Measurements from ENCODE around the gene TBC1D10A.
A peak's percentile ranks its signal among the peaks of the same experiment; 100 is the strongest.

TBC1D10A gene

DNA sequence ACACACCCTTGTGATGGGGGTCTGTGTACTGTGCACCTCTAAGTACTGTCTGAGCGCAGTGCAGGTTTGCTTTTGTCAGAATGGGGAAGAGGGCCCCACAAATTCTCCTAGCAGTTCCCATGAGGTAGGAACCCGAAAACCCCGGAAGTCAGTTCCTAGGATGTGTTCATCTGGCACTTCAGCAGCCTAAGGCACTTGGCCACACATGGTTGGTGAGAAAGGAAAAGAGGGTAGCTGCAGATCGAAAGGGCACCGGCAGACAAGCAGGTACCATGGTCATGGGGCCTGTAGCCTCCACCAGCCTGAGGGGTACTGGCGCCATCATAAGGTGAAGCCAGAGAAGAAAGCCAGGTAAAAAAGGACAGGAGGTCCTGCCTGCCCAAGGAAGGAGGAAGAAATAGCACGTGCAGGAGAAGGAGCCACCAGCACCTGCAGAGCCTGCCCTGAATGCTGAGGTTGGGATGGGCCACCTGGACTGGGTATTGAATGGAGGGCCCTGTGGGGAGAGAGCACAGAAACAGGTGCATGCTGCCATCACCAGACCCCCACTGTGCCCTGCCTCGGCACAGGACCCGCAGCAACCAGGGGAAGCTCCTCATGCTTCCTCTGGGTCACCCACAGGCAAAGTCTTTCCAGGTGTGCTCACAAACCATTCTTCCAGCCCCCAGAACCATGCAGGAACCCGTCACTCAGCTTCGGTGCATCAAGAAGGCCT, 29.3 kb downstream of the TBC1D10A start:
- Histone ChIP-seq H3K4me3 (ENCODE audit: low read depth, low read length) (no peak overlapping the region), H3K14ac (ENCODE audit: low read length) (no peak overlapping the region), H3K23ac (ENCODE audit: low read length) (no peak overlapping the region), H2BK5ac (ENCODE audit: low read depth, low read length, poor library complexity) (no peak overlapping the region), H3K27me3 (ENCODE audit: insufficient read depth, low read length) (no peaks in the 10 kb centered on the region), H3K27ac (ENCODE audit: low read depth, low read length) (no peak overlapping the region), H3K79me1 (ENCODE audit: low read length) (peaks cover 32% of the 10 kb centered on the region), H4K12ac (ENCODE audit: low read depth, low read length) (no peak overlapping the region), H2BK120ac (ENCODE audit: insufficient read depth, low read length, poor library complexity) (no peak overlapping the region), H3K9me3 (ENCODE audit: insufficient read depth, low read depth, low read length) (no peaks in the 10 kb centered on the region), H3K4ac (ENCODE audit: low read depth, low read length) (no peak overlapping the region), H4K8ac (ENCODE audit: low read depth, low read length) (no peak overlapping the region), H3K18ac (ENCODE audit: low read length) (peak overlapping the region; percentile 27), H3K79me2 (ENCODE audit: control insufficient read depth, insufficient read depth, low read length, poor library complexity) (peaks cover 14% of the 10 kb centered on the region), H4K91ac (ENCODE audit: low read depth, low read length) (peak overlapping the region; percentile 3), H3K9ac (ENCODE audit: low read length) (no peak overlapping the region), H2AK5ac (ENCODE audit: low read length) (no peak overlapping the region), H2BK12ac (ENCODE audit: low read length) (no peak overlapping the region), H3K4me1 (ENCODE audit: control insufficient read depth in 1 of 2, insufficient read depth in 2 of 2, low read length in 2 of 2) (peaks cover 33 to 47% of the 10 kb centered on the region in 2 experiments), H3K36me3 (ENCODE audit: control insufficient read depth in 1 of 2, insufficient read depth in 2 of 2, low read length in 2 of 2) (peaks cover 84 to 88% of the 10 kb centered on the region in 2 experiments), H2AFZ (ENCODE audit: insufficient read depth, low read length, poor library complexity) (no peak overlapping the region), H3K4me2 (ENCODE audit: low read length) (no peak overlapping the region)
- no peak for DNase-seq
- WGBS (ENCODE audit: extremely low coverage, insufficient coverage, insufficient read length), result no CpG with 5 or more reads among the region's 11 CpGs

DNA sequence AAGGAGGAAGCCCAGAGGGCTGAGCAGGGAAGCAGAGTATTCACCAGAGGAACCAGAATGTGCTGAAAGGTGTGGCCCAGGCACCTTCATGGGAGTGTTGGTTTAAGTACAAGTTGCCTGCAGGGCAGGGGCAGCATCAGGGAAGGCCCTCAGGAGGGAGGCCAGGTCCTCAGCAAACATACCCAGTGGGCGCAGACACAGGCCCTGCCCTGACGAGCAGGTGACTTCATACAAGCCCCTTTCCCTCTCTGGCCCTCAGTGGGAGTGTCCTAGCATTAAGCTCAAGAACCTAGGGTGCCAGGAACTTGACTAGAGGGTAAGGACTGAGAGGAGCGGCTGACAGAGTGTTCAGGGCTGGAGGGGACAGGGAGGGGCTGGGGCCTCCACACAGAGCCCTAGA, 29.9 kb downstream of the TBC1D10A start:
- H3K4me1 ChIP-seq (ENCODE audit: control insufficient read depth in 1 of 2, insufficient read depth in 2 of 2, low read length in 2 of 2), result peaks cover 27 to 41% of the 10 kb centered on the region in 2 experiments
- no peak overlapping the region for H2AFZ ChIP-seq (ENCODE audit: insufficient read depth, low read length, poor library complexity)
- no peak overlapping the region for H2BK5ac ChIP-seq (ENCODE audit: low read depth, low read length, poor library complexity)
- no peak overlapping the region for H3K27ac ChIP-seq (ENCODE audit: low read depth, low read length)
- no peak overlapping the region for H2AK5ac ChIP-seq (ENCODE audit: low read length)
- peaks cover 88 to 89% of the 10 kb centered on the region in 2 experiments for H3K36me3 ChIP-seq (ENCODE audit: control insufficient read depth in 1 of 2, insufficient read depth in 2 of 2, low read length in 2 of 2)
- no peak overlapping the region for H3K4me3 ChIP-seq (ENCODE audit: low read depth, low read length)
- no peak overlapping the region for H2BK12ac ChIP-seq (ENCODE audit: low read length)
- no CpG with 5 or more reads among the region's 3 CpGs for WGBS (ENCODE audit: extremely low coverage, insufficient coverage, insufficient read length)
- peak overlapping the region; percentile 8 for H4K12ac ChIP-seq (ENCODE audit: low read depth, low read length)
- H3K14ac ChIP-seq (ENCODE audit: low read length), result no peak overlapping the region
- peaks cover 13% of the 10 kb centered on the region for H3K79me2 ChIP-seq (ENCODE audit: control insufficient read depth, insufficient read depth, low read length, poor library complexity)
- no peak overlapping the region for H3K23ac ChIP-seq (ENCODE audit: low read length)
- no peak for DNase-seq
- H3K4ac ChIP-seq (ENCODE audit: low read depth, low read length), result no peak overlapping the region
- no peak overlapping the region for H3K4me2 ChIP-seq (ENCODE audit: low read length)
- H2BK120ac ChIP-seq (ENCODE audit: insufficient read depth, low read length, poor library complexity), result no peak overlapping the region
- peaks cover 29% of the 10 kb centered on the region for H3K79me1 ChIP-seq (ENCODE audit: low read length)
- H3K9ac ChIP-seq (ENCODE audit: low read length), result no peak overlapping the region
- no peaks in the 10 kb centered on the region for H3K9me3 ChIP-seq (ENCODE audit: insufficient read depth, low read depth, low read length)
- no peak overlapping the region for H4K8ac ChIP-seq (ENCODE audit: low read depth, low read length)
- H4K91ac ChIP-seq (ENCODE audit: low read depth, low read length), result no peak overlapping the region
- H3K27me3 ChIP-seq (ENCODE audit: insufficient read depth, low read length), result no peaks in the 10 kb centered on the region
- peak overlapping the region; percentile 67 for H3K18ac ChIP-seq (ENCODE audit: low read length)

DNA sequence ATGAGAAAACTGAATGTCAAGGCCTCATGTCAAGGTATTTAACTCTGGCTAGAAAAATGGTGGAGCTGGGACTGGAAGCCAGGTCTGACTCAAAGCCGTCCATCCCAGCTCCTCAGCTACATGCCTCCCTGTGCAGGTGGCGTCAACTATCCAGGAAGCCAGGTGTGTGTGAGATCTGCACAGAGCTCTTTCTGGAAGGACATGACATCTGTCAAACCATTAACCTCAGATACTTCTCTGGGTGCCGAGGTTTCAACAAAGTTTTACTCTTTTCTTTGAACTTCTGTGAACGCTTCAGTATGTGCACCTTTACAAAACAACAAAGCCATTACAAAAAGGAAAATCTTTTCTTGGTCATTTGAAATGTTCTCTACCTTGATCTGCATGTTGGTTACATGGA, 30.4 kb downstream of the TBC1D10A start:
- H3K36me3 ChIP-seq (ENCODE audit: control insufficient read depth in 1 of 2, insufficient read depth in 2 of 2, low read length in 2 of 2), result peaks cover 88 to 89% of the 10 kb centered on the region in 2 experiments
- no peak overlapping the region for H3K14ac ChIP-seq (ENCODE audit: low read length)
- H2AFZ ChIP-seq (ENCODE audit: insufficient read depth, low read length, poor library complexity), result no peak overlapping the region
- H4K12ac ChIP-seq (ENCODE audit: low read depth, low read length), result no peak overlapping the region
- H4K91ac ChIP-seq (ENCODE audit: low read depth, low read length), result no peak overlapping the region
- H3K23ac ChIP-seq (ENCODE audit: low read length), result no peak overlapping the region
- H3K18ac ChIP-seq (ENCODE audit: low read length), result peak overlapping the region; percentile 33
- no peak overlapping the region for H3K4me3 ChIP-seq (ENCODE audit: low read depth, low read length)
- DNase-seq, result no peak
- no peak overlapping the region for H2BK120ac ChIP-seq (ENCODE audit: insufficient read depth, low read length, poor library complexity)
- peaks cover 8% of the 10 kb centered on the region for H3K79me2 ChIP-seq (ENCODE audit: control insufficient read depth, insufficient read depth, low read length, poor library complexity)
- no peak overlapping the region for H2BK5ac ChIP-seq (ENCODE audit: low read depth, low read length, poor library complexity)
- no peaks in the 10 kb centered on the region for H3K27me3 ChIP-seq (ENCODE audit: insufficient read depth, low read length)
- H2AK5ac ChIP-seq (ENCODE audit: low read length), result no peak overlapping the region
- no peak overlapping the region for H3K9ac ChIP-seq (ENCODE audit: low read length)
- no peaks in the 10 kb centered on the region for H3K9me3 ChIP-seq (ENCODE audit: insufficient read depth, low read depth, low read length)
- H3K27ac ChIP-seq (ENCODE audit: low read depth, low read length), result no peak overlapping the region
- H3K4me1 ChIP-seq (ENCODE audit: control insufficient read depth in 1 of 2, insufficient read depth in 2 of 2, low read length in 2 of 2), result peaks cover 26 to 40% of the 10 kb centered on the region in 2 experiments
- H4K8ac ChIP-seq (ENCODE audit: low read depth, low read length), result no peak overlapping the region
- H2BK12ac ChIP-seq (ENCODE audit: low read length), result no peak overlapping the region
- H3K4me2 ChIP-seq (ENCODE audit: low read length), result no peak overlapping the region
- H3K79me1 ChIP-seq (ENCODE audit: low read length), result peaks cover 24% of the 10 kb centered on the region
- no CpG with 5 or more reads among the region's 4 CpGs for WGBS (ENCODE audit: extremely low coverage, insufficient coverage, insufficient read length)
- no peak overlapping the region for H3K4ac ChIP-seq (ENCODE audit: low read depth, low read length)

DNA sequence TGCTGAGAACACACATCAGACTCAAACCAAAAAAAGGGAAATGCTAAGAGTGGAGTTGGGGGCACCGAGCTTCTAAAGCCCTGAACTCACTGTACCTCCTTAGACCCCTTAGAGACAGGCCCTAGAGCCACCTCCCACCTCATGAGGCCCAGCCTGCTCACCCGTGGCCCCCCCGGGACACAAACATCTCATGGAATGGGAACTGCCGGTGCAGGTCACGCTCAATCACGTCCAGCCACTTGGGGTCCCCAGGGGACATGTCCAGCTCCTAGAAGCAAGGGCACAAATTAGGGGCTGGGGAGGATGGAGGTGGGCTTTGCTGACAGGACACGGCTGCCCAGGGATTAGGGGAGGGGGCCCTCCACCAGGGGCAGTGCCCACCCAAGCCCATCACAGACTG, 31.2 kb downstream of the TBC1D10A start:
- no peaks in the 10 kb centered on the region for H3K9me3 ChIP-seq (ENCODE audit: insufficient read depth, low read depth, low read length)
- peak overlapping the region; percentile 25 for H3K18ac ChIP-seq (ENCODE audit: low read length)
- H3K9ac ChIP-seq (ENCODE audit: low read length), result no peak overlapping the region
- peaks cover 84 to 86% of the 10 kb centered on the region in 2 experiments for H3K36me3 ChIP-seq (ENCODE audit: control insufficient read depth in 1 of 2, insufficient read depth in 2 of 2, low read length in 2 of 2)
- H3K4me1 ChIP-seq (ENCODE audit: control insufficient read depth in 1 of 2, insufficient read depth in 2 of 2, low read length in 2 of 2), result peaks cover 33 to 42% of the 10 kb centered on the region in 2 experiments
- H3K27me3 ChIP-seq (ENCODE audit: insufficient read depth, low read length), result no peaks in the 10 kb centered on the region
- no peak overlapping the region for H3K23ac ChIP-seq (ENCODE audit: low read length)
- no peak overlapping the region for H4K91ac ChIP-seq (ENCODE audit: low read depth, low read length)
- H2AK5ac ChIP-seq (ENCODE audit: low read length), result no peak overlapping the region
- no peak overlapping the region for H2BK120ac ChIP-seq (ENCODE audit: insufficient read depth, low read length, poor library complexity)
- H2AFZ ChIP-seq (ENCODE audit: insufficient read depth, low read length, poor library complexity), result no peak overlapping the region
- H3K79me2 ChIP-seq (ENCODE audit: control insufficient read depth, insufficient read depth, low read length, poor library complexity), result peaks cover 5% of the 10 kb centered on the region
- no peak overlapping the region for H3K4me2 ChIP-seq (ENCODE audit: low read length)
- peaks cover 19% of the 10 kb centered on the region for H3K79me1 ChIP-seq (ENCODE audit: low read length)
- no CpG with 5 or more reads among the region's 7 CpGs for WGBS (ENCODE audit: extremely low coverage, insufficient coverage, insufficient read length)
- no peak for DNase-seq
- peak overlapping the region; percentile 11 for H3K4ac ChIP-seq (ENCODE audit: low read depth, low read length)
- no peak overlapping the region for H3K4me3 ChIP-seq (ENCODE audit: low read depth, low read length)
- H3K27ac ChIP-seq (ENCODE audit: low read depth, low read length), result no peak overlapping the region
- no peak overlapping the region for H3K14ac ChIP-seq (ENCODE audit: low read length)
- H2BK5ac ChIP-seq (ENCODE audit: low read depth, low read length, poor library complexity), result no peak overlapping the region
- H2BK12ac ChIP-seq (ENCODE audit: low read length), result no peak overlapping the region
- H4K8ac ChIP-seq (ENCODE audit: low read depth, low read length), result no peak overlapping the region
- H4K12ac ChIP-seq (ENCODE audit: low read depth, low read length), result no peak overlapping the region

Data from trophoblast cell (in vitro differentiated cells and primary cell).